Activated T-cell treated with anti-CD3 and anti-CD28 coated beads for 4 hours (primary cell): Measurements from ENCODE around the gene RCAN3.

Experiments used
- DNase-seq: peaks from one replicate; pipeline ENCODE4 v3.0.0-alpha.2; 2020

Gene RCAN3

GRCh38 chr1:24551960-24552571 is 49.4 kb downstream of the RCAN3 start:
- no peak for DNase-seq

GRCh38 chr1:24553931-24554330 is 51.3 kb downstream of the RCAN3 start:
- DNase-seq: no peak

GRCh38 chr1:24554714-24555113 is 52.1 kb downstream of the RCAN3 start:
- no peak for DNase-seq

- peak; percentile 55 for DNase-seq
Measured at GRCh38 chr1:24555591-24556413, 53.2 kb downstream of the RCAN3 start, which contains the start of gene NCMAP. Gene NCMAP (plus strand): TSS chr1:24556087. CDS start chr1:24595431, 39,344 bp downstream.

- no peak for DNase-seq
Measured at GRCh38 chr1:24556414-24556795, 53.8 kb downstream of the RCAN3 start.

- no peak for DNase-seq
Measured at GRCh38 chr1:24557220-24557619, 54.6 kb downstream of the RCAN3 start.

- no peak for DNase-seq
Measured at GRCh38 chr1:24557711-24558131, 55.1 kb downstream of the RCAN3 start.

- DNase-seq: no peak
Measured at GRCh38 chr1:24558455-24558854, 55.8 kb downstream of the RCAN3 start.

- DNase-seq: no peak
Measured at GRCh38 chr1:24558902-24559791, 56.5 kb downstream of the RCAN3 start.

- DNase-seq: no peak
Measured at GRCh38 chr1:24560361-24560760, 57.7 kb downstream of the RCAN3 start.

GRCh38 chr1:24562625-24563024 is 60.0 kb downstream of the RCAN3 start:
- DNase-seq: no peak

GRCh38 chr1:24564695-24565094 is 62.1 kb downstream of the RCAN3 start:
- DNase-seq: no peak

- no peak for DNase-seq
Measured at GRCh38 chr1:24566236-24566867, 63.7 kb downstream of the RCAN3 start.

GRCh38 chr1:24567792-24568388 is 65.3 kb downstream of the RCAN3 start:
- DNase-seq: no peak

- DNase-seq: no peak
Measured at GRCh38 chr1:24568475-24568874, 65.8 kb downstream of the RCAN3 start.

GRCh38 chr1:24570265-24571125 is 67.9 kb downstream of the RCAN3 start:
- no peak for DNase-seq

- no peak for DNase-seq
Measured at GRCh38 chr1:24572301-24572700, 69.7 kb downstream of the RCAN3 start.

- DNase-seq: no peak
Measured at GRCh38 chr1:24575905-24576587, 73.4 kb downstream of the RCAN3 start.

- no peak for DNase-seq
Measured at GRCh38 chr1:24578846-24579245, 76.2 kb downstream of the RCAN3 start.

- no peak for DNase-seq
Measured at GRCh38 chr1:24580756-24581155, 78.1 kb downstream of the RCAN3 start.

- no peak for DNase-seq
Measured at GRCh38 chr1:24584171-24584647, 81.6 kb downstream of the RCAN3 start.
